Neural progenitor cell (in vitro differentiated cells): Measurements from ENCODE around the gene AKAP17A.

ENCODE experiments used
- CTCF ChIP-seq: fragments of 200-600 bp; sonication (generic); IDR thresholded peaks from 2 replicates; pipeline ENCODE4 v1.5.1; 2017; ENCODE audit warnings: antibody characterized with exemption, mild to moderate bottlenecking
- EZH2 ChIP-seq: fragments of 200-600 bp; sonication (generic); IDR thresholded peaks from 2 replicates; pipeline ENCODE4 v1.6.1; 2017; ENCODE audit warnings: antibody characterized with exemption, mild to moderate bottlenecking, moderate library complexity
- EZH2phosphoT487 ChIP-seq: fragments of 200-600 bp; sonication (generic); IDR thresholded peaks from 2 replicates; pipeline ENCODE4 v1.6.1; 2017; ENCODE audit warnings: antibody characterized with exemption

- TF ChIP-seq EZH2phosphoT487 (no peak), CTCF (no peak), EZH2 (no peak)
Measured at GRCh38 chrX:1601051-1601767, 9.8 kb downstream of the AKAP17A start.
